Neural progenitor cell (in vitro differentiated cells): ENCODE measurements around the gene MGAT4A.

Experiments
- CTCF ChIP-seq: fragments of 200-600 bp; sonication (generic); IDR thresholded peaks from 2 replicates; pipeline ENCODE4 v1.5.1; 2017; ENCODE audit warnings: antibody characterized with exemption, mild to moderate bottlenecking
- EZH2 ChIP-seq: fragments of 200-600 bp; sonication (generic); IDR thresholded peaks from 2 replicates; pipeline ENCODE4 v1.6.1; 2017; ENCODE audit warnings: antibody characterized with exemption, mild to moderate bottlenecking, moderate library complexity
- EZH2phosphoT487 ChIP-seq: fragments of 200-600 bp; sonication (generic); IDR thresholded peaks from 2 replicates; pipeline ENCODE4 v1.6.1; 2017; ENCODE audit warnings: antibody characterized with exemption

- TF ChIP-seq CTCF (no peak), EZH2 (no peak), EZH2phosphoT487 (no peak)
Observed at GRCh38 chr2:98744595-98744994, 13.7 kb upstream of the MGAT4A start.
